Activated CD4-positive, alpha-beta memory T cell treated with anti-CD3 and anti-CD28 coated beads for 36 hours (primary cell): Measurements from ENCODE around the gene ENDOD1. TPM values are rescaled to one million over a fixed set of nuclear protein-coding genes. Genes with fewer than 3 reads are reported as not detected.

Experiments used
- CTCF ChIA-PET: fragments of 350-600 bp; sonication (Branson Sonifier 250); formaldehyde crosslinking; loops from one replicate; lab custom pipeline; 2021; ENCODE audit warnings: antibody characterized with exemption, inconsistent platforms; lab: Charles Lee
- POLR2A ChIA-PET: fragments of 350-600 bp; sonication (Branson Sonifier 250); formaldehyde crosslinking; loops from one replicate; lab custom pipeline; 2021; ENCODE audit warnings: antibody characterized with exemption; lab: Charles Lee
- DNase-seq: peaks from one replicate; pipeline ENCODE4 v3.0.0-alpha.2; 2020
- H3K27ac Mint-ChIP-seq: one replicate; pipeline ENCODE4 v1.8.0; 2021; ENCODE audit warnings: mixed read lengths
- H3K27me3 Mint-ChIP-seq: one replicate; pipeline ENCODE4 v1.8.0; 2021; ENCODE audit warnings: mixed read lengths
- H3K36me3 Mint-ChIP-seq: one replicate; pipeline ENCODE4 v1.8.0; 2021; ENCODE audit warnings: mixed read lengths
- H3K4me1 Mint-ChIP-seq: one replicate; pipeline ENCODE4 v1.8.0; 2021; ENCODE audit warnings: low read depth, mixed read lengths
- H3K4me3 Mint-ChIP-seq: one replicate; pipeline ENCODE4 v1.8.0; 2021; ENCODE audit warnings: mild to moderate bottlenecking, mixed read lengths
- H3K9me3 Mint-ChIP-seq: one replicate; pipeline ENCODE4 v1.8.0; 2021; ENCODE audit warnings: mixed read lengths
- intact Hi-C: fragments of 100-400 bp; cut with micrococcal nuclease; formaldehyde crosslinking; loops from one replicate; pipeline ENCODE4 v1.15.1; 2023
- total RNA-seq, 2 experiments: library from RNA; stranded (reverse); gene quantifications; one replicate each; pipeline ENCODE4 v1.2.3, GENCODE V29; 2021

Gene ENDOD1
- total RNA-seq, 2 experiments from 2014 or later = 25.9 TPM

GRCh38 chr11:95076981-95077380 lies 12.7 kb upstream of the ENDOD1 start:
- intact Hi-C loops = loop anchor here (1.0 kb wide), 1 partner anchor 7 kb away; no protein-coding TSS in a partner anchor
- Mint-ChIP-seq H3K4me3 (no peak overlapping the region), H3K27me3 (no peaks in the 10 kb centered on the region), H3K27ac (no peak overlapping the region), H3K36me3 (no peaks in the 10 kb centered on the region), H3K4me1 (peaks cover 17% of the 10 kb centered on the region), H3K9me3 (no peaks in the 10 kb centered on the region)
- no peak for DNase-seq
- ChIA-PET CTCF (interaction anchor here (1.1 to 1.4 kb wide), 2 partner anchors 16 to 77 kb away, joined by 3 to 9 read pairs; no protein-coding TSS in a partner anchor), POLR2A (interaction anchor here (1.0 kb wide), 1 partner anchor 10 kb away, joined by 3 read pairs; the partner anchor contains the start of gene SRSF8)

- POLR2A ChIA-PET = interaction anchor here (2.1 kb wide), 1 partner anchor 11 kb away, joined by 7 read pairs; no protein-coding TSS in a partner anchor
These were observed 11.1 kb upstream of the ENDOD1 start for GRCh38 chr11:95078526-95078925.

GRCh38 chr11:95081010-95081409 lies 8.6 kb upstream of the ENDOD1 start:
- POLR2A ChIA-PET = interaction anchor here (1.0 to 1.4 kb wide), 3 partner anchors 8 to 18 kb away, joined by 3 to 4 read pairs (median 3); partner anchors contain the start of gene ENDOD1
- peaks cover 41% of the 10 kb centered on the region for H3K4me1 Mint-ChIP-seq
- intact Hi-C loops = loop anchor here (5.0 to 10.0 kb wide), 2 partner anchors 539 to 984 kb away; partner anchors contain the start of gene FUT4
- CTCF ChIA-PET = interaction anchor here (1.2 to 8.9 kb wide), 6 partner anchors 12 to 624 kb away, joined by 3 to 111 read pairs (median 6); partner anchors contain the start of gene SRSF8
- no peak for DNase-seq
- peaks cover 2% of the 10 kb centered on the region for H3K36me3 Mint-ChIP-seq
- H3K27ac Mint-ChIP-seq = no peak overlapping the region
- no peaks in the 10 kb centered on the region for H3K9me3 Mint-ChIP-seq
- no peaks in the 10 kb centered on the region for H3K27me3 Mint-ChIP-seq
- H3K4me3 Mint-ChIP-seq = no peak overlapping the region

More at GRCh38 chr11:95078526-95078925, 11.1 kb upstream of the ENDOD1 start:
- intact Hi-C loops = no loop called here
- H3K9me3 Mint-ChIP-seq = no peaks in the 10 kb centered on the region
- H3K27me3 Mint-ChIP-seq = no peaks in the 10 kb centered on the region
- CTCF ChIA-PET = interaction anchor here (1.1 to 8.9 kb wide), 2 partner anchors 9 to 14 kb away, joined by 3 to 111 read pairs; partner anchors contain the start of gene SRSF8
- DNase-seq = no peak
- H3K4me3 Mint-ChIP-seq = no peak overlapping the region
- peaks cover 16% of the 10 kb centered on the region for H3K4me1 Mint-ChIP-seq
- peaks cover 2% of the 10 kb centered on the region for H3K36me3 Mint-ChIP-seq
- H3K27ac Mint-ChIP-seq = no peak overlapping the region

- H3K27ac Mint-ChIP-seq = no peak overlapping the region
These were observed 8.2 kb upstream of the ENDOD1 start for GRCh38 chr11:95081412-95081811.

GRCh38 chr11:95082576-95083001 lies 7.1 kb upstream of the ENDOD1 start:
- H3K36me3 Mint-ChIP-seq = peaks cover 2% of the 10 kb centered on the region
- H3K4me1 Mint-ChIP-seq = peaks cover 38% of the 10 kb centered on the region
- DNase-seq = no peak
- ChIA-PET CTCF (interaction anchor here (1.1 to 8.9 kb wide), 3 partner anchors 11 to 14 kb away, joined by 3 to 111 read pairs (median 5); partner anchors contain the start of gene SRSF8), POLR2A (no interaction called here)
- H3K9me3 Mint-ChIP-seq = no peaks in the 10 kb centered on the region
- no peak overlapping the region for H3K27ac Mint-ChIP-seq
- no peaks in the 10 kb centered on the region for H3K27me3 Mint-ChIP-seq
- no peak overlapping the region for H3K4me3 Mint-ChIP-seq
- intact Hi-C loops = loop anchor here (5.0 to 10.0 kb wide), 2 partner anchors 540 to 982 kb away; partner anchors contain the start of gene FUT4

More at GRCh38 chr11:95081412-95081811, 8.2 kb upstream of the ENDOD1 start:
- CTCF ChIA-PET = interaction anchor here (1.1 to 8.9 kb wide), 4 partner anchors 12 to 624 kb away, joined by 3 to 111 read pairs (median 8); partner anchors contain the start of gene SRSF8
- intact Hi-C loops = loop anchor here (5.0 to 10.0 kb wide), 2 partner anchors 539 to 983 kb away; partner anchors contain the start of gene FUT4
- Mint-ChIP-seq H3K27me3 (no peaks in the 10 kb centered on the region), H3K4me3 (no peak overlapping the region), H3K36me3 (peaks cover 2% of the 10 kb centered on the region), H3K4me1 (peaks cover 43% of the 10 kb centered on the region), H3K9me3 (no peaks in the 10 kb centered on the region)
- POLR2A ChIA-PET = interaction anchor here (1.0 to 1.4 kb wide), 3 partner anchors 7 to 17 kb away, joined by 3 to 4 read pairs (median 3); partner anchors contain the start of gene ENDOD1
- DNase-seq = no peak

GRCh38 chr11:95084509-95084908 lies 5.1 kb upstream of the ENDOD1 start:
- Mint-ChIP-seq H3K4me1 (peaks cover 45% of the 10 kb centered on the region), H3K9me3 (no peaks in the 10 kb centered on the region), H3K4me3 (no peak overlapping the region), H3K36me3 (peaks cover 2% of the 10 kb centered on the region), H3K27me3 (no peaks in the 10 kb centered on the region), H3K27ac (peak overlapping the region; percentile 77)
- intact Hi-C loops = loop anchor here (1.0 to 10.0 kb wide), 6 partner anchors 8 to 980 kb away; partner anchors contain the start of genes FUT4 and SESN3
- CTCF ChIA-PET = interaction anchor here (0.8 to 8.9 kb wide), 6 partner anchors 9 to 68 kb away, joined by 4 to 111 read pairs (median 5); partner anchors contain the start of gene SRSF8
- POLR2A ChIA-PET = interaction anchor here (1.0 to 1.8 kb wide), 4 partner anchors 9 to 705 kb away, joined by 3 to 17 read pairs (median 8); partner anchors contain the start of genes FAM76B and SRSF8
- DNase-seq = peak; percentile 79

- ChIA-PET CTCF (interaction anchor here (0.8 to 8.9 kb wide), 7 partner anchors 8 to 67 kb away, joined by 4 to 111 read pairs (median 4); partner anchors contain the start of gene SRSF8), POLR2A (interaction anchor here (1.0 to 1.8 kb wide), 5 partner anchors 9 to 704 kb away, joined by 3 to 17 read pairs (median 7); partner anchors contain the start of genes FAM76B and SRSF8)
- intact Hi-C loops = loop anchor here (2.0 to 10.0 kb wide), 3 partner anchors 146 to 980 kb away; partner anchors contain the start of gene SESN3
- Mint-ChIP-seq H3K9me3 (no peaks in the 10 kb centered on the region), H3K4me1 (peaks cover 46% of the 10 kb centered on the region), H3K27me3 (no peaks in the 10 kb centered on the region), H3K4me3 (no peak overlapping the region), H3K36me3 (peaks cover 2% of the 10 kb centered on the region), H3K27ac (peak overlapping the region; percentile 77)
- DNase-seq = no peak
These were observed 4.4 kb upstream of the ENDOD1 start for GRCh38 chr11:95085117-95085816.

GRCh38 chr11:95086151-95086550 lies 3.5 kb upstream of the ENDOD1 start:
- intact Hi-C loops = loop anchor here (5.0 to 10.0 kb wide), 2 partner anchors 616 to 979 kb away; no protein-coding TSS in a partner anchor
- Mint-ChIP-seq H3K27me3 (no peaks in the 10 kb centered on the region), H3K27ac (no peak overlapping the region), H3K36me3 (peaks cover 2% of the 10 kb centered on the region), H3K4me1 (peaks cover 55% of the 10 kb centered on the region), H3K4me3 (no peak overlapping the region), H3K9me3 (no peaks in the 10 kb centered on the region)
- DNase-seq = no peak
- ChIA-PET CTCF (interaction anchor here (1.2 to 8.9 kb wide), 2 partner anchors 17 to 66 kb away, joined by 4 to 111 read pairs; partner anchors contain the start of gene SRSF8), POLR2A (interaction anchor here (1.0 kb wide), 1 partner anchor 16 kb away, joined by 3 read pairs; no protein-coding TSS in a partner anchor)

- H3K9me3 Mint-ChIP-seq = no peaks in the 10 kb centered on the region
- no peak for DNase-seq
- H3K27ac Mint-ChIP-seq = no peak overlapping the region
- peaks cover 63% of the 10 kb centered on the region for H3K4me1 Mint-ChIP-seq
- ChIA-PET POLR2A (no interaction called here), CTCF (interaction anchor here (0.7 to 12.1 kb wide), 4 partner anchors 17 to 620 kb away, joined by 3 to 220 read pairs (median 58); partner anchors contain the start of gene SRSF8)
- intact Hi-C loops = loop anchor here (5.0 to 10.0 kb wide), 2 partner anchors 615 to 978 kb away; no protein-coding TSS in a partner anchor
- no peaks in the 10 kb centered on the region for H3K27me3 Mint-ChIP-seq
- H3K36me3 Mint-ChIP-seq = peaks cover 2% of the 10 kb centered on the region
- H3K4me3 Mint-ChIP-seq = no peak overlapping the region
These were observed 2.6 kb upstream of the ENDOD1 start for GRCh38 chr11:95086836-95087570.

GRCh38 chr11:95088946-95089619 lies 563 bp upstream of the ENDOD1 start:
- peak; percentile 46 for DNase-seq
- ChIA-PET POLR2A (interaction anchor here (1.0 to 3.1 kb wide), 3 partner anchors 8 to 142 kb away, joined by 3 to 59 read pairs (median 3); partner anchors contain the start of genes SESN3 and SRSF8), CTCF (interaction anchor here (1.4 to 12.1 kb wide), 4 partner anchors 19 to 616 kb away, joined by 3 to 220 read pairs (median 28); partner anchors contain the start of gene SRSF8)
- no peaks in the 10 kb centered on the region for H3K9me3 Mint-ChIP-seq
- H3K27ac Mint-ChIP-seq = peak overlapping the region; percentile 92
- no peaks in the 10 kb centered on the region for H3K27me3 Mint-ChIP-seq
- peaks cover 69% of the 10 kb centered on the region for H3K4me1 Mint-ChIP-seq
- peak overlapping the region; percentile 83 for H3K4me3 Mint-ChIP-seq
- peaks cover 3% of the 10 kb centered on the region for H3K36me3 Mint-ChIP-seq
- intact Hi-C loops = loop anchor here (1.0 to 10.0 kb wide), 5 partner anchors 21 to 976 kb away; partner anchors contain the start of gene CEP57
